Measurements from ENCODE around the gene CHD1.

DNA sequence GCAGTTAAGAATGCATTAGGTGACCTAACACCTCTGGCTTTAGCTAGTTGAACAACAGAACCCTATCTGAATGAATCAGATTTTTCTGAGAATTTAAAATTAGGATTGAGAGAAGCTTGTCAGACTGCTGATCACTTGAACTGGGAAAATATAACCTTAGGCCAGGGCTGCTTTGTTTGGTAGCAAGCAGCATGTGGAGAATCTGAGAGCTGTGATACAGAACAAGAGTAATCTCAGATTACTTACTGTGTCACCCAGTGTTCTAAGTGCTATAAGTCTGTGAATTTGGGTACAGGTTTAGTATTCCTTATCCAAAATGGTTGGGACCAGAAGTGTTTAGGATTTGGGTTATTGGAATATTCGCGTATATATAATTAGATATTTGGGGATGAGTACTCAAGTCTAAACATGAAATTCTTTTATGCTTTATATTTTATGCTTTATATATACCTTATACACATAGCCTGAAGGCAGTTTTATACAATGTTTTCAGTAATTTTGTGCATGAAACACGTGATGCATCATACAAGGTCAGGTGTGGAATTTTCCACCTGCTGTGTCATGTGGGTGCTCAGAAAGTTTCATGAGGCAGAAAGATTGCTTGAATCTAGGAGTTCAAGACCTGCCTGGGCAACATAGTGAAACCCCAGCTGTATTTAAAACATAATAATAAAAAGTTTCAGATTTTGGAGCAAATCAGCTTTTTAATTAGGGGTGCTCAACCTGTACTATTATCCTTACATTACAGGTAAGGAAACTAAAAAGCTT is 8.3 kb upstream of the CHD1 start:
- TF ChIP-seq, protein P1, sequence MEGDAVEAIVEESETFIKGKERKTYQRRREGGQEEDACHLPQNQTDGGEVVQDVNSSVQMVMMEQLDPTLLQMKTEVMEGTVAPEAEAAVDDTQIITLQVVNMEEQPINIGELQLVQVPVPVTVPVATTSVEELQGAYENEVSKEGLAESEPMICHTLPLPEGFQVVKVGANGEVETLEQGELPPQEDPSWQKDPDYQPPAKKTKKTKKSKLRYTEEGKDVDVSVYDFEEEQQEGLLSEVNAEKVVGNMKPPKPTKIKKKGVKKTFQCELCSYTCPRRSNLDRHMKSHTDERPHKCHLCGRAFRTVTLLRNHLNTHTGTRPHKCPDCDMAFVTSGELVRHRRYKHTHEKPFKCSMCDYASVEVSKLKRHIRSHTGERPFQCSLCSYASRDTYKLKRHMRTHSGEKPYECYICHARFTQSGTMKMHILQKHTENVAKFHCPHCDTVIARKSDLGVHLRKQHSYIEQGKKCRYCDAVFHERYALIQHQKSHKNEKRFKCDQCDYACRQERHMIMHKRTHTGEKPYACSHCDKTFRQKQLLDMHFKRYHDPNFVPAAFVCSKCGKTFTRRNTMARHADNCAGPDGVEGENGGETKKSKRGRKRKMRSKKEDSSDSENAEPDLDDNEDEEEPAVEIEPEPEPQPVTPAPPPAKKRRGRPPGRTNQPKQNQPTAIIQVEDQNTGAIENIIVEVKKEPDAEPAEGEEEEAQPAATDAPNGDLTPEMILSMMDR (IDR thresholded peaks at IDR 0.05), result no peak
- TF ChIP-seq POLR2A (IDR thresholded peaks at IDR 0.05), result no peak

All from body of pancreas (tissue), 4 donors.